ENCODE results near the gene MAP3K15.
"Not testable (repeated sequence)": the region's sequence is repeated elsewhere in the genome, so short reads cannot be mapped to it uniquely, and the experiment has no call there.

The MAP3K15 gene

GRCh38 chrX:19468383-19468782 lies 46.9 kb downstream of the MAP3K15 start:
- H3K79me2 ChIP-seq (ENCODE audit: control insufficient read depth, insufficient read depth, low read length, unreplicated experiment); H3K4me1 ChIP-seq (ENCODE audit: control insufficient read depth, insufficient read depth, low read length, unreplicated experiment); H3K4me3 ChIP-seq (ENCODE audit: low read depth, low read length); H3K36me3 ChIP-seq (ENCODE audit: insufficient read depth, low read length); H2AFZ ChIP-seq (ENCODE audit: low read length, unreplicated experiment); H3K27ac ChIP-seq (ENCODE audit: low read depth, low read length): not testable (repeated sequence)
- peaks cover 44% of the 10 kb centered on the region for H3K27me3 ChIP-seq (ENCODE audit: insufficient read depth, low read length)

GRCh38 chrX:19462879-19463278 lies 52.4 kb downstream of the MAP3K15 start:
- Histone ChIP-seq H3K79me2 (ENCODE audit: control insufficient read depth, insufficient read depth, low read length, unreplicated experiment) (no peaks in the 10 kb centered on the region), H3K4me1 (ENCODE audit: control insufficient read depth, insufficient read depth, low read length, unreplicated experiment) (no peaks in the 10 kb centered on the region), H3K36me3 (ENCODE audit: insufficient read depth, low read length) (no peaks in the 10 kb centered on the region), H3K27ac (ENCODE audit: low read depth, low read length) (no peak overlapping the region), H3K27me3 (ENCODE audit: insufficient read depth, low read length) (peaks cover 54% of the 10 kb centered on the region), H2AFZ (ENCODE audit: low read length, unreplicated experiment) (no peak overlapping the region), H3K4me3 (ENCODE audit: low read depth, low read length) (no peak overlapping the region)

GRCh38 chrX:19462231-19462630 lies 53.1 kb downstream of the MAP3K15 start:
- Histone ChIP-seq H3K4me1 (ENCODE audit: control insufficient read depth, insufficient read depth, low read length, unreplicated experiment) (no peaks in the 10 kb centered on the region), H2AFZ (ENCODE audit: low read length, unreplicated experiment) (no peak overlapping the region), H3K27ac (ENCODE audit: low read depth, low read length) (no peak overlapping the region), H3K36me3 (ENCODE audit: insufficient read depth, low read length) (no peaks in the 10 kb centered on the region), H3K4me3 (ENCODE audit: low read depth, low read length) (no peak overlapping the region), H3K27me3 (ENCODE audit: insufficient read depth, low read length) (peaks cover 51% of the 10 kb centered on the region), H3K79me2 (ENCODE audit: control insufficient read depth, insufficient read depth, low read length, unreplicated experiment) (no peaks in the 10 kb centered on the region)

- H3K27me3 ChIP-seq (ENCODE audit: insufficient read depth, low read length), result peaks cover 51% of the 10 kb centered on the region
- no peaks in the 10 kb centered on the region for H3K79me2 ChIP-seq (ENCODE audit: control insufficient read depth, insufficient read depth, low read length, unreplicated experiment)
- no peak overlapping the region for H3K4me3 ChIP-seq (ENCODE audit: low read depth, low read length)
- no peak overlapping the region for H2AFZ ChIP-seq (ENCODE audit: low read length, unreplicated experiment)
- H3K4me1 ChIP-seq (ENCODE audit: control insufficient read depth, insufficient read depth, low read length, unreplicated experiment), result no peaks in the 10 kb centered on the region
- H3K36me3 ChIP-seq (ENCODE audit: insufficient read depth, low read length), result no peaks in the 10 kb centered on the region
- H3K27ac ChIP-seq (ENCODE audit: low read depth, low read length), result no peak overlapping the region
These were observed 57.6 kb downstream of the MAP3K15 start for GRCh38 chrX:19457662-19458061.

- H3K27ac ChIP-seq (ENCODE audit: low read depth, low read length), result no peak overlapping the region
- peaks cover 35% of the 10 kb centered on the region for H3K27me3 ChIP-seq (ENCODE audit: insufficient read depth, low read length)
These were observed 67.2 kb downstream of the MAP3K15 start for GRCh38 chrX:19448077-19448476.

GRCh38 chrX:19446397-19446796 lies 68.9 kb downstream of the MAP3K15 start:
- Histone ChIP-seq H3K4me3 (ENCODE audit: low read depth, low read length) (no peak overlapping the region), H2AFZ (ENCODE audit: low read length, unreplicated experiment) (no peak overlapping the region), H3K27ac (ENCODE audit: low read depth, low read length) (no peak overlapping the region), H3K36me3 (ENCODE audit: insufficient read depth, low read length) (no peaks in the 10 kb centered on the region), H3K27me3 (ENCODE audit: insufficient read depth, low read length) (peaks cover 35% of the 10 kb centered on the region), H3K79me2 (ENCODE audit: control insufficient read depth, insufficient read depth, low read length, unreplicated experiment) (no peaks in the 10 kb centered on the region), H3K4me1 (ENCODE audit: control insufficient read depth, insufficient read depth, low read length, unreplicated experiment) (no peaks in the 10 kb centered on the region)

More at GRCh38 chrX:19448077-19448476, 67.2 kb downstream of the MAP3K15 start:
- Histone ChIP-seq H3K79me2 (ENCODE audit: control insufficient read depth, insufficient read depth, low read length, unreplicated experiment) (no peaks in the 10 kb centered on the region), H3K36me3 (ENCODE audit: insufficient read depth, low read length) (no peaks in the 10 kb centered on the region), H3K4me3 (ENCODE audit: low read depth, low read length) (no peak overlapping the region), H2AFZ (ENCODE audit: low read length, unreplicated experiment) (no peak overlapping the region), H3K4me1 (ENCODE audit: control insufficient read depth, insufficient read depth, low read length, unreplicated experiment) (no peaks in the 10 kb centered on the region)

GRCh38 chrX:19445772-19446171 lies 69.5 kb downstream of the MAP3K15 start:
- H3K4me1 ChIP-seq (ENCODE audit: control insufficient read depth, insufficient read depth, low read length, unreplicated experiment); H2AFZ ChIP-seq (ENCODE audit: low read length, unreplicated experiment); H3K79me2 ChIP-seq (ENCODE audit: control insufficient read depth, insufficient read depth, low read length, unreplicated experiment); H3K27ac ChIP-seq (ENCODE audit: low read depth, low read length); H3K36me3 ChIP-seq (ENCODE audit: insufficient read depth, low read length); H3K4me3 ChIP-seq (ENCODE audit: low read depth, low read length): not testable (repeated sequence)
- H3K27me3 ChIP-seq (ENCODE audit: insufficient read depth, low read length), result peaks cover 35% of the 10 kb centered on the region

- Histone ChIP-seq H3K27me3 (ENCODE audit: insufficient read depth, low read length) (peaks cover 17% of the 10 kb centered on the region), H2AFZ (ENCODE audit: low read length, unreplicated experiment) (no peak overlapping the region), H3K4me1 (ENCODE audit: control insufficient read depth, insufficient read depth, low read length, unreplicated experiment) (no peaks in the 10 kb centered on the region), H3K79me2 (ENCODE audit: control insufficient read depth, insufficient read depth, low read length, unreplicated experiment) (no peaks in the 10 kb centered on the region), H3K36me3 (ENCODE audit: insufficient read depth, low read length) (no peaks in the 10 kb centered on the region), H3K27ac (ENCODE audit: low read depth, low read length) (no peak overlapping the region), H3K4me3 (ENCODE audit: low read depth, low read length) (no peak overlapping the region)
These were observed 71.3 kb downstream of the MAP3K15 start for GRCh38 chrX:19443869-19444526.

GRCh38 chrX:19440713-19441112 lies 74.6 kb downstream of the MAP3K15 start:
- Histone ChIP-seq H3K4me3 (ENCODE audit: low read depth, low read length) (no peak overlapping the region), H3K36me3 (ENCODE audit: insufficient read depth, low read length) (no peaks in the 10 kb centered on the region), H3K79me2 (ENCODE audit: control insufficient read depth, insufficient read depth, low read length, unreplicated experiment) (no peaks in the 10 kb centered on the region), H3K27me3 (ENCODE audit: insufficient read depth, low read length) (peaks cover 11% of the 10 kb centered on the region; the same call in 1 of the 2 replicates), H2AFZ (ENCODE audit: low read length, unreplicated experiment) (no peak overlapping the region), H3K27ac (ENCODE audit: low read depth, low read length) (no peak overlapping the region), H3K4me1 (ENCODE audit: control insufficient read depth, insufficient read depth, low read length, unreplicated experiment) (no peaks in the 10 kb centered on the region)

- not testable (repeated sequence) for H3K36me3 ChIP-seq (ENCODE audit: insufficient read depth, low read length); H3K4me1 ChIP-seq (ENCODE audit: control insufficient read depth, insufficient read depth, low read length, unreplicated experiment); H3K27ac ChIP-seq (ENCODE audit: low read depth, low read length); H3K4me3 ChIP-seq (ENCODE audit: low read depth, low read length); H3K27me3 ChIP-seq (ENCODE audit: insufficient read depth, low read length); H2AFZ ChIP-seq (ENCODE audit: low read length, unreplicated experiment); H3K79me2 ChIP-seq (ENCODE audit: control insufficient read depth, insufficient read depth, low read length, unreplicated experiment)
These were observed 92.6 kb downstream of the MAP3K15 start for GRCh38 chrX:19422661-19423060.

GRCh38 chrX:19410259-19410658 lies 105.0 kb downstream of the MAP3K15 start:
- Histone ChIP-seq H3K4me1 (ENCODE audit: control insufficient read depth, insufficient read depth, low read length, unreplicated experiment) (no peaks in the 10 kb centered on the region), H3K79me2 (ENCODE audit: control insufficient read depth, insufficient read depth, low read length, unreplicated experiment) (no peaks in the 10 kb centered on the region), H3K27ac (ENCODE audit: low read depth, low read length) (no peak overlapping the region), H3K4me3 (ENCODE audit: low read depth, low read length) (no peak overlapping the region), H3K36me3 (ENCODE audit: insufficient read depth, low read length) (no peaks in the 10 kb centered on the region), H3K27me3 (ENCODE audit: insufficient read depth, low read length) (peaks cover 53% of the 10 kb centered on the region), H2AFZ (ENCODE audit: low read length, unreplicated experiment) (no peak overlapping the region)
